ENCODE results near the gene PPP1R13B.

- TF ChIP-seq POLR2AphosphoS5 (IDR thresholded peaks at IDR 0.05) = no peak
- TF ChIP-seq CTCF (IDR thresholded peaks at IDR 0.05) = peak in 2 of 3 experiments; percentile 17 to 28
- TF ChIP-seq POLR2A (IDR thresholded peaks at IDR 0.05; ENCODE audit: low read depth) = no peak
Observed at GRCh38 chr14:103749860-103750259, 97.5 kb downstream of the PPP1R13B start.
